HG03097 (cell line): ENCODE results near the gene RAB3A.

ENCODE experiments used
- ATAC-seq: cut with Tn5 transposase; IDR thresholded peaks from one replicate; pipeline ENCODE4 v1.9.1; 2021; ENCODE audit not compliant: unreplicated experiment, low FRiP score

RAB3A gene

GRCh38 chr19:18202778-18203407 is 949 bp downstream of the RAB3A start:
- no peak for ATAC-seq

GRCh38 chr19:18202397-18202777 is 1.5 kb downstream of the RAB3A start:
- no peak for ATAC-seq

- ATAC-seq, result no peak
These were observed 5.5 kb downstream of the RAB3A start for GRCh38 chr19:18198374-18198773.

- no peak for ATAC-seq
These were observed 5.9 kb downstream of the RAB3A start for GRCh38 chr19:18197941-18198340.

- ATAC-seq, result no peak
These were observed 6.5 kb downstream of the RAB3A start for GRCh38 chr19:18197306-18197705.

GRCh38 chr19:18196511-18196845 is 7.4 kb downstream of the RAB3A start:
- no peak for ATAC-seq

GRCh38 chr19:18194554-18195238 is 9.1 kb downstream of the RAB3A start:
- no peak for ATAC-seq

GRCh38 chr19:18194181-18194530 is 9.7 kb downstream of the RAB3A start:
- no peak for ATAC-seq

GRCh38 chr19:18193388-18194180 is 10.3 kb downstream of the RAB3A start:
- ATAC-seq, result no peak

GRCh38 chr19:18192673-18193387 is 11.0 kb downstream of the RAB3A start, which contains the start of gene MPV17L2:
TSS of gene MPV17L2 (plus strand) at chr19:18193218. CDS start at chr19:18193282, 64 bp downstream.
- ATAC-seq, result peak; percentile 86

GRCh38 chr19:18191640-18192062 is 12.2 kb downstream of the RAB3A start:
- no peak for ATAC-seq

- no peak for ATAC-seq
These were observed 13.6 kb downstream of the RAB3A start for GRCh38 chr19:18190278-18190677.

GRCh38 chr19:18185538-18185937 is 18.3 kb downstream of the RAB3A start:
- no peak for ATAC-seq

GRCh38 chr19:18183529-18183928 is 20.3 kb downstream of the RAB3A start:
- no peak for ATAC-seq

- ATAC-seq, result no peak
These were observed 23.9 kb downstream of the RAB3A start for GRCh38 chr19:18179957-18180356.

GRCh38 chr19:18176367-18177310 is 27.2 kb downstream of the RAB3A start:
- no peak for ATAC-seq

GRCh38 chr19:18174983-18175382 is 28.9 kb downstream of the RAB3A start:
- no peak for ATAC-seq

- peak; percentile 42 for ATAC-seq
These were observed 30.1 kb downstream of the RAB3A start, which contains the start of gene IFI30 for GRCh38 chr19:18173572-18174288. TSS of gene IFI30 (plus strand) at chr19:18173813. CDS start at chr19:18173842, 29 bp downstream.

GRCh38 chr19:18173054-18173571 is 30.7 kb downstream of the RAB3A start:
- peak; percentile 21 for ATAC-seq
